Posterior vena cava (tissue), 2 donors: Measurements from ENCODE around the gene MFN1. TPM values are rescaled to one million over a fixed set of nuclear protein-coding genes. Genes with fewer than 3 reads are reported as not detected.
"Not testable (repeated sequence)": the region's sequence is repeated elsewhere in the genome, so short reads cannot be mapped to it uniquely, and the experiment has no call there.

ENCODE experiments used
- DNase-seq: peaks from one replicate; pipeline ENCODE4 v3.0.0-alpha.2; 2020; ENCODE audit warnings: low spot score
- intact Hi-C, 2 donors: fragments of 100-400 bp; cut with DNase I; formaldehyde crosslinking; loops; one replicate each; pipeline versions ENCODE4 v1.14.1 to v1.14.2; 2022 to 2023
- long read RNA-seq, 2 donors: library from polyadenylated mRNA; unstranded; transcript quantifications; one replicate each; pipeline ENCODE4 v2.0.0, GENCODE V29; 2020 to 2021
- total RNA-seq, 2 donors: library from RNA; stranded (reverse); fragmentation: NEBNext Ultra II Directional; extraction: Animal tissue kit (Norgen Biotek cat#: 25700); gene quantifications; one replicate each; pipeline ENCODE4 v1.2.1, GENCODE V29; 2021
- donor health status: DM: yes; HTN: yes; CAD: no.
- donor health status: DM: yes; HTN: yes; CAD: no.

MFN1 gene
- total RNA-seq: 10 to 100 TPM; 45.1 to 51.2 TPM
- long read RNA-seq, donor 1, full-length matches to known transcripts: 1 of 11 reads
- long read RNA-seq, donor 1, partial matches to known transcripts: 10 of 11 reads
- long read RNA-seq, donor 1, other reads (novel, unspliced or antisense): 0 of 11 reads
- long read RNA-seq, donor 2, full-length matches to known transcripts: 2 of 23 reads
- long read RNA-seq, donor 2, partial matches to known transcripts: 19 of 23 reads
- long read RNA-seq, donor 2, other reads (novel, unspliced or antisense): 2 of 23 reads

- intact Hi-C loops: no loop called here
- peak; percentile 99 for DNase-seq
Measured at GRCh38 chr3:179347345-179348194, at the start of gene MFN1. Gene MFN1, plus strand, starts transcription at chr3:179347709. Its CDS starts 1,143 bp downstream, at chr3:179348852.

DNA sequence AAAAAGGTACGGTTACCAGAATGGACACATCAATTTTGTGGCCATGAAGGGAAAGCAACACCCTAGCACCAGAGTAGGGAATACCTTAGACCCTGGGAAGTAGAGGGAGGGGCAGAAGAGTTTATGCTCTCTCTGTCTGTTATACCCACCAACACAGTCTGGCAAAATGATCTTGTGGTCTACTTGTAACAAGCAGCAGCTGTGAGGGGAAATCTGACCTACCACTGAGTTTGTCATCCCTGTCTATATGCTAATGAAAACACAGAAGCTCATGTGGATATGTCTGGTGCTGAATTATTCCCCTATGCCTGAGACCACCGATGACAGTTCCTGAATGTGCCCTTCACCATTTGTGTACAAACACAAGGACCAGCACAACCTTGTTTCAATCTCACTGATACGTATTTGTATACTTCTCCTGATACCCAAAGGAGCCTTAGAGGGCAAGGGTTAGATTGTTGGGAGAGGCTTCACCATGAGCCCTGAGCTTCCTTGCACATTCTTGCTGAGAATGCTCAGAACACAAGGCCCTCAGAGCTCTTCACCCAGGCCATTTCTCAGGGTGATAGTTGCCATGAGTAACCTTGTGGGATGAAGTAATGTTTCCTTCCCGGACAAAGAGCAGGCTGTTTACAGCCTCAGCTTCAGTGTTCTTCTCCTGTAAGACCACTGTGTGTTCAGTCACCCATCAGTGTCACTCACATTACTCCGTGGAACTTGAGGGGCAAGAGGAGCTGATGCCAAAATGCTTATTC, 49.4 kb upstream of the MFN1 start:
- intact Hi-C loops: loop anchor here in 1 of 2 donors (10.0 kb wide), 1 partner anchor 893 kb away; no protein-coding TSS in a partner anchor
- DNase-seq: no peak

- intact Hi-C loops: loop anchor here in 1 of 2 donors (10.0 kb wide), 1 partner anchor 895 kb away; no protein-coding TSS in a partner anchor
- DNase-seq: no peak
Measured at GRCh38 chr3:179299316-179299715, 48.2 kb upstream of the MFN1 start.

GRCh38 chr3:179299999-179300613, 47.4 kb upstream of the MFN1 start:
- intact Hi-C loops: loop anchor here in 1 of 2 donors (10.0 kb wide), 1 partner anchor 895 kb away; no protein-coding TSS in a partner anchor
- no peak for DNase-seq

DNA sequence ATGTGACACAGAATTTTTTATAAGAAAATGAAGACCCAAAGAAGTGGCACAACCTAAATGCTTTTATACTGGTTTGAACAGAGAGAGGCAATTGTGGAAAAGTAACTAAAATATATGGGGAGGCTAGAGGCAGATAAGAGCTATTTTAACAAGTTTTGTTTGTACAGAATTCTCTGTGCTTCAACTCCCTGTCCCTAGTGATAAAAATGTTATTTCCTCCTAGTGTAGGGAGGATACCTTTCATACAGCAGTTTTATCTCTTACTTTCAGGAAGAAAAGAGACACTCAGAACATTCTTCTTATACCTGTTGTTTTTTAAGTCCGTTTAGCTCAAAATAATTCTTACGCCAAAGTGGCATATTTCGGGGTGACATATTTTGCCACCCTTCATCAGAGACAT, 45.9 kb upstream of the MFN1 start:
- intact Hi-C loops: no loop called here
- no peak for DNase-seq

DNA sequence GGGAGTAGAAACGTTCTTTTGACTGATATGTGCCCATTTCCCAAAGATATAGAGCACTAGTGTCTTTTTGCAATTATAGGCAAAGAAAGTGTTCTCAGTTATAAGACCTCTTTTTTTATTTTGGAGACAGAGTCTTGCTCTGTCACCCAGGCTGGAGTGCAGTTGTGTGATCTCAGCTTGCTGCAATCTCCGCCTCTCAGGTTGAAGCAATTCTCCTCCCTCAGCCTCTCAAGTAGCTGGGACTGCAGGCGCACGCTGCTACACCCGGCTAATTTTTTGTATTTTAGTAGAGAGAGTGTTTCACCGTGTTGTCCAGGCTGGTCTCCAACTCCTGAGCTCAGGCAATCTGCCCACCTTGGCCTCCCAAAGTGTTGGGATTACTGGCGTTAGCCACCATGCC, 45.4 kb upstream of the MFN1 start:
- intact Hi-C loops: no loop called here

GRCh38 chr3:179304605-179305004, 42.9 kb upstream of the MFN1 start:
- intact Hi-C loops: no loop called here
- no peak for DNase-seq

More for the DNA sequence above, 45.4 kb upstream of the MFN1 start:
- no peak for DNase-seq

GRCh38 chr3:179307362-179307761, 40.1 kb upstream of the MFN1 start:
- intact Hi-C loops, DNase-seq: not testable (repeated sequence)

- no peak for DNase-seq
- intact Hi-C loops: no loop called here
Measured at GRCh38 chr3:179308001-179308400, 39.5 kb upstream of the MFN1 start.

GRCh38 chr3:179309225-179310078, 38.1 kb upstream of the MFN1 start:
- DNase-seq: no peak
- intact Hi-C loops: loop anchor here in 1 of 2 donors (10.0 kb wide), 1 partner anchor 305 kb away; no protein-coding TSS in a partner anchor

- no peak for DNase-seq
- intact Hi-C loops: loop anchor here (5.0 to 10.0 kb wide), 3 partner anchors 212 to 314 kb away; no protein-coding TSS in a partner anchor
Measured at GRCh38 chr3:179318876-179319275, 28.6 kb upstream of the MFN1 start.

- intact Hi-C loops: loop anchor here (5.0 to 10.0 kb wide), 2 partner anchors 174 to 243 kb away; partner anchors contain the start of genes ACTL6A (in 1 of the 2) and PIK3CA (in 1 of the 2)
- no peak for DNase-seq
Measured at GRCh38 chr3:179321668-179322285, 25.7 kb upstream of the MFN1 start.

DNA sequence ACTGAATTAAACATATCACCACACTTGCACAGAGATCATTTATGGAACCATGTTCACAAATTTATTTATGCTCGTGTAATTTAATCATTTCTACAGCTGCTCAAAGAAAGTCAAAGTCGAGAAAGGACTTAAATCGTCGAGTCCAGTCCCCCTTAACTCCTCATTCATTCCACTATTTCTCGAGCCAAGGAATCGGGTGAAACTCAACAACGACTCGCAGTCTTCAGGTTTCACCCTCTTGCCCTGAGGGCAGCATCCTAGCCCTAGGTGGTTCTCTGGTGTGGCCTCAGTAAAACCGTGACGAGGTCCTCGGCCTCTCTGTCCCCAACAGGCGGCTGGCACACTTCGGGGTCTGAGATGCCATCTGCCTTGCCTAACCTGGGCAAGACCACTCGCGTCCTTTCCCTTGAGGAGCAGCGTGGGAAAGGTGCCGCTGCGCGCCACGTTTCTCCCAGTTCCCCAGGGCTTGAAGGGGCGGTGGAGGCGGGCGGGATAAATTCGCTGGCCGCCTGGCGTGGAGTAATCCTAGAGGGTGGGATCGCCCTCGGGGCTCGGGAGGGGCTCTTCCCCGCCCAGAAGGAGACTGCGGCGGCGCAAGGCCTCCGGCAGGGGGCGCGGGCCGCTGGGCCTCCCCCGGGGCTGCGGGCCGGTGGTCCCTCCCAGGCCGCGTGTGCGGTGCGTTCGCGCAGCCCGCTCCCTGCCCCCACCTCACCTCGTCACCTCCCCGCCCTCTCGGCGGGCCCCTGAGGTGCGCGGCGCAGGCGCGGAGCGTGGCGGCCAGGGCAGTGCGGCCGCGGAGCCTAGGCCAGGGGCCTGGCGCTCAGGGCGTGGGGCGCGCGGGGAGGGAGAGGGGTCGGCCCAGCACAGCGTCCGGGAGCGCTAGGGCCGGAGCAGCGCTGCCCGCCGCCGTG, 25.0 kb upstream of the MFN1 start, which contains the start of gene ZNF639:
TSS of gene ZNF639 (plus strand) at position 746 of the 911 bp plus-strand sequence. CDS start 5,263 bp downstream, outside the sequence.
- peak; percentile 94 for DNase-seq
- intact Hi-C loops: loop anchor here (5.0 to 10.0 kb wide), 2 partner anchors 175 to 242 kb away; partner anchors contain the start of genes ACTL6A (in 1 of the 2) and PIK3CA (in 1 of the 2)

GRCh38 chr3:179323197-179324110, 24.1 kb upstream of the MFN1 start:
- DNase-seq: peak; percentile 93
- intact Hi-C loops: loop anchor here (5.0 to 10.0 kb wide), 2 partner anchors 176 to 241 kb away; partner anchors contain the start of genes ACTL6A (in 1 of the 2) and PIK3CA (in 1 of the 2)

GRCh38 chr3:179324270-179324754, 23.2 kb upstream of the MFN1 start:
- intact Hi-C loops: loop anchor here (5.0 to 10.0 kb wide), 2 partner anchors 177 to 240 kb away; partner anchors contain the start of genes ACTL6A (in 1 of the 2) and PIK3CA (in 1 of the 2)
- DNase-seq: no peak
